C1 segment of cervical spinal cord (tissue), 14 donors: ENCODE measurements around the gene TOGARAM2.

Experiments
- DNase-seq, 14 donors: peaks; one replicate each; lab custom pipeline; 2025; lab: John Stamatoyannopoulos, UW

TOGARAM2 gene

GRCh38 chr2:28997847-28998735, 17.0 kb downstream of the TOGARAM2 start:
- DNase-seq, result no peak

- DNase-seq, result peak in 6 of 14 donors; percentile 16 to 54 (median 36)
Measured at GRCh38 chr2:29000481-29000880, 19.4 kb downstream of the TOGARAM2 start.

DNA sequence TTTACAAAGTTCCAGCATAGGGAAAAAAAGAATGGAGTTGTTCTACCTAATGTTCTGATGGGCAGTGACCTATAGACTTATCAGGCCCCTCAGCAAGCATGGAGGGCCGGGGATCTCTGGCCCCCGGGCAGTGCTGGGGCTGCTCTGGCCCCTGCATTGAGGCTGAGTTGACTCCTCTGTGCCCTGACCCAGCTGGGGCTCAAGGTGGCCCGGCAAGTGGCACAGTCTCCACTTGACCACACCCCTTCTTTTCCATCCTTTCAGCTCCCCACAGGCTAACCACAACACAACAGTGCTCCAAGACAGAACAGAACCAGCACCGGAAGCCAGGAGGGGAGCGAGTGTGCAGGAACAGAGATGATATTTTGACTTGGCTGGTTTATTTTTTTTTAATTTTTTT, 19.9 kb downstream of the TOGARAM2 start:
- no peak for DNase-seq

DNA sequence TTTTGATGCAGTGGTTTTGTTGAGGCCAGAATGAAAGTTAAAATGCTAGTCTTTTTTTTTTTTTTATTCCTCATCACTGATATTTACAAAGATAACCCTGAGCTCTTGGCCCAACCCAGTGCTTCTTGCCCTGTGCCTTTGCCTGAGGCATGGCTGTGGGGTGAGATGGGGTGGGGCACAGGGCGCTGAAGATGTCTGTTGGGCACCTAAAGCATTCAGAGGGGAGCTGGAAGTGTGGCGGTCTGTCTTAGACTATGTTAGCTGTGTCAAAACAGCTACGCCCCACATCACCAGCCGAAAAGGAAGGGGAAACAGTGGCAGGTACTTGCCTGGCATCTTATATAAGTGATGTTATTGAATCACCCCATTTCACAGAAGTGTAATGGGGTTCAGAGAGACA, 20.7 kb downstream of the TOGARAM2 start:
- no peak for DNase-seq

DNA sequence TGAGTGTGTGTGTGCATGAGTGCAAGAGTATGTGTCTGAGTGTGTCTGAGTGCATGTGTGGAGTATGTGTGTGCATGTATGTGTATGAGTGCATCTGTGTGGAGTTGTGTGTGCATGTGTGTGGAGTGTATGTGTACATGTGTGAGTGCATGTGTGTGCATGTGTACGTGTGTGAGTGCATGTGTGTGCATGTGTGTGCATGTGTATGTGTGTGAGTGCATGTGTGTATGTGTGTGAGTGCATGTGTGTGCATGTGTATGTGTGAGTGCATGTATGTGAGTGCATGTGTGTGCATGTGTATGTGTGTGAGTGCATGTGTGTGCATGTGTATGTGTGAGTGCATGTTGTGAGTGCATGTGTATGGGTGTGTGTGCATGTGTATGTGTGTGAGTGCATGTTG, 23.7 kb downstream of the TOGARAM2 start:
- DNase-seq, result no peak

DNA sequence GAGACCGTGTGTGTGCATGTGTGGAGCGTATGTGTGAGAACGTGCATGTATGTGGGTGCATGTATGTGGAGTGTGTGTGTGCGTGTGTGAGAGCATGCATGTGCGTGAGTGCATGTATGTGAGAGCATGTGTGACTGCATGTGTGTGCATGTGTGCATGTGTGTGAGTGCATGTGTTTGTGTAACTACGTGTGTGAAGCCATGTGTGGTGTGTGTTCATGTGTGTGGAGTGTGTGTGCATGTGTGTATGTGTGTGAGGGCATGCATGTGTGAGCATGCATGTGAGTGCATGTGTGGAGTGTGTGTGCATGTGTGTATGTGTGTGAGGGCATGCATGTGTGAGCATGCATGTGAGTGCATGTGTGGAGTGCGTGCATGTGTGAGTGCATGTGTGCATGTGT, 24.2 kb downstream of the TOGARAM2 start:
- DNase-seq, result no peak

DNA sequence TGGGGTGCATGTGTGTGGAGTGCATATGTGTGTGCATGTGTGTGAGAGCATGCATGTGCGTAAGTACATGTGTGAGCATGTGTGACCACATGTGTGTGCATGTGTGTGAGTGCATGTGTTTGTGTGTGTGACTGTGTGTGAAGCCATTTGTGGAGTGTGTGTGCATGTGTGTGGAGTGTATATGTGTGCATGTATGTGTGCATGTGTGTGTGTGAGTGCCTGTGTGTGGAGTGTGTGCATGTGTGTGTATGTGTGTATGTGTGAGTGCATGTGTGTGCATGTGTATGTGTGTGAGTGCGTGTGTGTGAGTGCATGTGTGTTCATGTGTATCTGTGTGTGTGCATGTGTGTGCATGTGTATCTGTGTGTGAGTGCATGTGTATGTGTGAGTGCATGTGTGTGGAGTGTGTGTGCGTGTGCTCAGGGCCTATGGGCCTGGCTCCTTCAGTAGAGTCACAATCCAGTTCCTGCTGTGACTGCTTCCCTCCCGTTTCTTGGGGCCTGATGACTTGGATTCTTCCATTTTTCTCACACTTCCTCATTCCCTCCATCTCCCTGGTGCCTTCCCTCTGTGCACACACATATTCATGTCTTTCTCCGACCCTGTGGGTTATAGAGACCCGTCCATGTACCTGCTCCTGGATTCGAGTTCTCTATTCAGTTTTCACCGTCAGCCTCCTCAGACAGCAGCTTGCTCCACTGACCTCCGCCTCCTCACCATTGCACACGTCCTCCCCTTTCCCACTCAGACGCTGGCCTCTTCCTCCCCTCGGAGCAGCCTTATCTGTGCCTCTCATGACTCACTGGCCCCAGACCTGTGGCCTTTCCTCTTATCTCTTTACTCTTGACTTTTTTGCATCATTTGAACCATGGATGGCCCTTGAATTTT, 25.2 kb downstream of the TOGARAM2 start:
- no peak for DNase-seq

DNA sequence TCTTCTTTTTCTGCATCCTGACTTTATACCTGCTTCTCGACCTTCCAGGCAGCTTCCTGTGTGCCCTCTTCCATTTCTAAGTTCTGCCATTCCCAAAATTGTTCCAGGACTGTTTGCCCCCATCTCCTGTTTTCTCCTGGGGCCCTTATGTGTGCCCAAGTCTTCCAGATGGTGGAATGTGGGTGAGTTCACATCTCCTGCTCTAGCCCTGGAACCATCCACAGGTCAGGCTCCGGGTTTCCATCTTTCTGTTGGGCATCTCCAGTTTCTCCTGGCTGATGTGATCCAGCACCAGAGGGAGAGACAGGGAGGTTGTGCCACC, 25.8 kb downstream of the TOGARAM2 start:
- DNase-seq, result no peak

GRCh38 chr2:29009270-29009669, 28.2 kb downstream of the TOGARAM2 start:
- no peak for DNase-seq

GRCh38 chr2:29009711-29010677, 28.9 kb downstream of the TOGARAM2 start:
- DNase-seq, result no peak

- DNase-seq, result peak in 1 of 14 donors; percentile 9
Measured at GRCh38 chr2:29010946-29011345, 29.8 kb downstream of the TOGARAM2 start.

DNA sequence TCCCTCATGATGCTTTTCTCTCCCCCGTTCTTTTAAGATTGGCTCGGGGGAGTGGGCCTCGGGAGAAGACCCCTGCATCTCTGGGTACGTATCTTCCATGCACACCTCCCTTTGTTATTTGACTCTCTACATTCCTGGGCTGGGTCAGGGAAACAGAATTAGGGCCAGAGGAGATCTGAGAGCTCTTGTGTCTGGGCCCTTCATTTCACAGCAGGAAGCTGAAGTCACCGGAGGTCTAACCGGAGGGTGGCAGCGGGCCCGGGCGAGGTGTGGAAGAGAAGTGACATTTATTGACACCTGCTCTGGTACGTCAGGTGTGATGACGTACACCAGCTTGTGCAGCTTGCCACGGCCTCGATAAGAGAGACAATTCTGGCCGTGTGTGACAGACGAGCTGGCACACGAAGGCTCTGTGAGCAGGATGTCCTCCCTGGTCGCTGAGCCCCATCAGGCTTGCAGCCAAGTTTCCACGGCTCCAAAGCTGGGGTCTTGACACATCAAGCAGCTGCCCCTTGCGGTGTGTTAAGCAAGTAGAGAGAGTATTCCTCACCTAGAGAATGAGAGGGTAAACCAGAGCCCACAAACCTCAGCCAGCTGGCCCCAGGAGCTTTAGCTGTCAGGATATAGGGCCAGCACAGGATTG, 30.4 kb downstream of the TOGARAM2 start:
- DNase-seq, result no peak

DNA sequence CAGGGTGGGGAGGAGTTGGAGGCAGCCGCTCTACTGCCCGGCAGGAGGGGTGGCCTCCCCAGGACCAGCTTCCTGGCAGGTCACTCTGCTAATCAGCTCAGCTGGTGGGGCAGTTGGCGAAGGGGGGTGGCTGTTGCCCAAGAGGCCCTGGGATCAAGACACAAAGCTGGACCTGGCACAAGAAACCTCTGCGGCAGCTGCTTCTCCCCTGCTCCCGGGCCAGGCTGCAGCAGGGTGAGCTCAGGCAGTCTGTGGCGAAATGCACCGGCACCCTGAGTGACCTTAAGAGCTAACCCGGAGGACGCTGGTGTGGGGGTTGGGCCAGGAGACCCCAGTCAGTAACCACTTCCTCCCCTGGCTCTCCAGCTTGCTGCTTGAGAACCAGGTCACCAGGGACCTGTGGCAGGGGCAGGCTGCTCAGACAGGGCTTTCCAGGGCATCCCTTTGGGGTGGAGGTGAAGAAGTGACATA, 31.1 kb downstream of the TOGARAM2 start:
- DNase-seq, result peak in 5 of 14 donors; percentile 9 to 50 (median 28)

- DNase-seq, result no peak
Measured at GRCh38 chr2:29013057-29013780, 32.1 kb downstream of the TOGARAM2 start.

- DNase-seq, result no peak
Measured at GRCh38 chr2:29014331-29014730, 33.2 kb downstream of the TOGARAM2 start.

DNA sequence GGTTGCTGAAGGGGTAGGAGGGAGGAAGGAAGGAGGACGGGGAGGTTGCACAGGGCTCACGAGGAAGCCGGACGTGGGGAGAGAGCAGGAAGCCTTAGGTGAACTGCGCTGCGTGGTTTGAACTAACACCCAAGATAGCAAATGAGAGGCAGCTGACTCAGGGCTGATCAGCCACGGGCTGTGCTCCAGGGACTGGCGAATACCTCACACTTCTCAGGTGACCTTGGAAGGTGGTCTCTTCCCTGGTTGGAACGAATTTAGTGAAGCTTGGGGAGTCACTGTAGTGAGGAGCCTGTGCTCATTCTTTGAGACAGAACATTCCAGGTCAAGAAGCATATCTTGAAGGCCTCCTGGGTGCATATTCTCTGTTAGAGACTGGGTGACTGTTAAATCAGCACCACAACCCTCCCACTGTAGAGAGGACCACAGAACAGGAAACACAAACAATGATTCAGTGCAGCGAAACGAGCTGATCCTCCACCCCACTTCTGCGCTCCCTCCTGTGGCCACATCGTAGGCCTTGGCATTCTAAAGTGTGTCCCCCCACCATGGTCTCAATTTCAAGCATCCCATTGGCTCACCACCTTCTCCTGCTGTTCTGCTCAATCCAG, 33.8 kb downstream of the TOGARAM2 start:
- no peak for DNase-seq

- DNase-seq, result no peak
Measured at GRCh38 chr2:29015701-29016470, 34.8 kb downstream of the TOGARAM2 start.

DNA sequence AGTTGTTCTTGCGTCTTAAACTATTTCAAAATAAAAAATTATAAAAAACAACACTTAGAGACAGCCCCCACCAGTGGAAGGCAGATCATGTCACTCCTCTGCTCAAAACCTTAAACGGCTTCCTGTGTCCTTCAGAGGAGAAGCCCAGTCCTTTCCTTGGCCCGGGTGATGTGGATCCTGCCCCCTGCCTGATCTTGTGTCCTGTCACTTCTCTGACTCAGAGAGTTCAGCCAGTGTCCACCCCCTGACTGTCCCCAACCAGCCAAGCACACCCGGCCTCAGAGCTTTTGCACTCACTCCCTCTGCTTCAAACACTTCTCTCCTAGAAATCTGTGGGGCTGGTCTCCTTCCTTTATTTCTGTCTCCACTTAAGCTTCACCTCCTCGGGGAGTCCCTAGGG, 35.4 kb downstream of the TOGARAM2 start:
- DNase-seq, result no peak
